SK-N-DZ (cell line): ENCODE data around the gene NPTXR.
A peak's percentile ranks its signal among the peaks of the same experiment; 100 is the strongest.

ENCODE experiments used
- DNase-seq: peaks from one replicate; pipeline ENCODE4 v3.0.0-alpha.2; 2015; ENCODE audit warnings: low spot score

The NPTXR gene

DNA sequence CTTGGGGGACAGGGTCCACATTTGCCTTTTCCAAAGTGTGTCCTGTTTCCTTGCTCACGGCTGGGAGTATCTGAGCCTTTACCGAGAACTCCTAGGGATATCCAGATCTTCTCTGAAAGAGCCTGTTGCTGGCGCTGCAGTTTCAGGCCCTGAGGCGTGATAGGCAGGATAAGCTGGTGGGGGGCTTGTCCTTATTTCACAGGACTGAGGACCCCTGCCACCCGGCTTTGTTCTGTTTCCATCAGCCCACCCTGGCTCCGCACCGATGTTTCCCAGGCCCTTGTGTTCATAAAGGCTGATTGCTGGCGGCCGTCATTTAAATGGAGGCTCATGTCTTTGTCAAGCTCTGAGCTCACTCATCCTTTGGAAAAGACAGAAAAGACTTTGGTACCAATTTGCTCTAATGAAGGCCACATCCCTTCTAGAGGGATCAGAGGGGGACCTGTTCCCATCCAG lies 9.4 kb upstream of the NPTXR start:
- no peak for DNase-seq

DNA sequence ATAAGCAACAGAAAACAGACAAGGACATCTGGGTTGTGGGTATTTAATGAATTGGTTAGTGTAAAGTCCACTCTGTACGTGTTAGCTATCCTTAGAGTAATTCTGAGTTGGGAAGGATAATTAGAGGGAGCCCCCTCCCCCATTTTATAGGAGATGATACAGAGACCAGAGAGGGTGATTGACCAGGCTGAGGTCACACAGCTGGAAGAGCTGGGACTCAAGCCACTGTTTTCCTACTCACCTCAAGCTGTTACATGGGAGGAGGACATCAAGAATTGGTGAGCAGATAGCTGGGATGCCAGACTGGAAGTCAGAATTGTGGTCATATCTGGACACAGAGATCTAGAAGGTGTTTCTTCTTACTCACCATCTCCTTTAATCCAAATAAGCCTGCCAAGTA lies 8.7 kb upstream of the NPTXR start:
- DNase-seq, result no peak

DNA sequence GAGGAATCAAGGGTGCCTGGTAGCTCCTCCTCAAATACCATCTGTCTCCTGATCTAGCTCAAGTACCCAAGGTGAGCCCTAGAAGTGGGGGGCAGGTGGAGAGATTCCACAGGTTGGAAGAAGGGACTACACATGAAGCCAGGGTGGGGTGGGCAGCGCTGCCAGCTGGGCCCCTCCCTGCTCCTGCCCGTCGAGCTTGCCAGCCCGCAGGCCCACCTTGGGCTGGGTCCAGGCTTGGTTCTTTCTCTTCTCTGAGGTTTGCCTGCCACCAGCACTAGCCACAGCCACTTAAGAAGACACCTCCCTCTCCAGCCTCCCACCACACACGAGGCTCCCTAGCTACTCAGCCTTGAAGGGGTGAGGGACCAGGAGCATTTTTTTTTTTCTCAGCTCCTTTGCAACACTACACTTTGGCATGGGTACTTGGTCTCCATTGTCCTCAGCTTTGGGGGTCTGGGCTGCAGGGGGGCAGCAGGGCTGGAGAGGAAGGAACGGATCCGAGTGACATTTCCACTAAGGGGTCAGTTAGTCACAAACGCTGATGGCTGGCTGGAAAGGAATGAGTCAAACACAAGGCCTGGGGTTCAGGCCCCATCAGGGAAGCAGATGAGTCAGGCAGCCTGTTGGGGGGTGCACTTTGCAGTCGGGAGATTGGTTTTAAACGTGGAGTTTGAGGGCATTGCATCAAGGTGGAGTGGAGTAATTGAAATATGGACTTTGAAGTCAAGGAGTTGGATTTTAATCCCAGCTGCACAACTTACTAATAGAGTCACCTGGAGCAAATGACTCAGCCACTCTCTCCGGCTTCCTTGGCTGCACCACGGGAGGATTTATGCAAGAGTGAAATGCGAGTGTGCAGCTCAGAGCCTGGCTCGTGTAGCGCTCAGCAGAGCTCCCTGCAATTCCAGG lies 7.4 kb upstream of the NPTXR start:
- DNase-seq, result no peak

DNA sequence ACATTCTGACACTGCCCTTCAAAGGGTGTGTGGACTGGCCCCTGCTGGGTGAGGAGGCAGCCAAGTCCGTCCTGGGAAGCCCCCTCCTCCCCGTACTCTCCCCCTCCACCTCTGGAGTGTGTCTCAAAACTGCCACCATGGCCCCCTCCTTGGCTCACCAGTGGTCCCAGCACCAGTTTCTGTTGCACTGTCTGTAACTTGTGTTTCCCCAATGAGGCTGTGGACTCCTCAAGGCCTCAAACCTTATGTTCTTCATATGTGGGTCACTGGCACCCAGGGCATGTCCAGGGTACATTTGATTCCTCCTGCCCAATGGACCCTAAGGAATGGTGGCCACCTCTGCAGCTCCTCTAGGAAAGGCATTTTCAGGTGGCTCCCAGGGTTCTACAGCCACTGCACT lies 6.6 kb upstream of the NPTXR start:
- DNase-seq, result no peak

DNA sequence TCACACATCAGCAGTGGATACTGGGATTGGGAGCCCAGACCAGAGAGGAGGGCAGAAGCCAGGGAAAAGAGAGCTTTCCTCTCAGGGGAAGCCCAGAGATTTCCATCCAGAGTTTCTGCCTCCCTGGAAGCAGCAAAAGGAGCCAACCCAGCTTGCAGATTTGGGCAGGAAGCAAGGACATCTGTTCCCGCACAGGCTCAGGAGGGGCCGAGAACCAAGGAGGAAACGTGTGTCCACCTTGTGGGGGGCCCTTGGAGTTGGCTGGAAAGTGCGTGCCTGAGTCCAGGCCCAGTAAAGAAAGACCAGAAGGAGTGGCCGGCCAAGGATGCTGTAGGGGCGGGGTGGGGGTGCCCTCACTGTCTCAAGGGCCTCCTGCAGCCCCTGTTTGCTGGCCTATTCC lies 6.0 kb upstream of the NPTXR start:
- no peak for DNase-seq

DNA sequence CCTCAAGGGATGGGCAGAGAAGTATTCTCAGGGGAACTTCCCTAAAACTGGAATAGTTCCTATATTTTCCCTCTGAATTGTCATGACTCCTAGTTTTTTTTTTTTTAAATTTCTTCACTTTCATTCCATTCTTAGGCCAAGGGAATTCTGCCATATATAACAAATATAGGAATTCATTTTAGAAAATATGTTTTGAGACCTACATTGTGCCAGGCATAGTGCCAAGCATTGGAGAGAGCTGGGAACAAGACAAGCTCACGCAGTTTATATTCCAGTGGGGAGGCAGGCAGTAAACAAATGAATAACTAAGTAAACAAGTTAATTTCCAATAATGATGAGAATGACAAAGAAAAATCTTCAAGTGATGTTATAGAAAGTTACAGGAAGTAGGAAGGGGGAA lies 2.6 kb upstream of the NPTXR start:
- DNase-seq, result no peak

DNA sequence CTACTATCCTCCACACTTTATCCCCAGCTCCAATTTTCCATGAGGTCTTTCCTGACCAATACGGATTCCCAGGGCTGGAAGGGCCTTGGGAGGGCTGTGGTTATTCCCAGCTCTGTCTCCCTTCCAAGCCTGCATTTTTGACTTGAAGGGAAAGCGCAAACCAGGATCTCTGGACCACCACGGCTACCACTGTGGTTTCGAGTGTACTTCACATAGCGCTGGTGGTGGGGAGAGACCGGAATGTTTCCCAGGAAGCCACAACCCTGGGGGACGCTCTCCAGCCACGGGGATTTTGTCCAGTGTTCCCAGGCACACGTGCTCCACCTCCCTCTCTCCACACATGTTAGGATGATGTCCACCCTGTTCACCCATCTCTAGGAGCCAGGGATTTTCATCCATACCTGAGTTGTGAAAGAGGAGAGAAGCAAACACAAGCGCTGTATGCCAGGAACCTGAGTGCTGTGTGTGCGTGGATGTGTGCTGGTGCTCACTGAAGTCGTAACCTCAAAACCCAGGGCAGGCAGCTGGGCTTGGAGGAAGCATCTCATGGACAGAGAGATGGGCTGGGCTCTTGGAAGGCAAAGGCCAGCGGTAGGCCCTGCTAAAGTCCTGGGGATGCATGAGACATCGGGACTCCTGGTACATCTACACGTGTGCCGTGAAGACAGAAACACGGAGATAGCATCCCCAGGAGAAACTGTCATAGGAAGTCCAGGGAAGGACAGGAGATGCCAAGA lies 1.3 kb upstream of the NPTXR start:
- DNase-seq, result no peak

DNA sequence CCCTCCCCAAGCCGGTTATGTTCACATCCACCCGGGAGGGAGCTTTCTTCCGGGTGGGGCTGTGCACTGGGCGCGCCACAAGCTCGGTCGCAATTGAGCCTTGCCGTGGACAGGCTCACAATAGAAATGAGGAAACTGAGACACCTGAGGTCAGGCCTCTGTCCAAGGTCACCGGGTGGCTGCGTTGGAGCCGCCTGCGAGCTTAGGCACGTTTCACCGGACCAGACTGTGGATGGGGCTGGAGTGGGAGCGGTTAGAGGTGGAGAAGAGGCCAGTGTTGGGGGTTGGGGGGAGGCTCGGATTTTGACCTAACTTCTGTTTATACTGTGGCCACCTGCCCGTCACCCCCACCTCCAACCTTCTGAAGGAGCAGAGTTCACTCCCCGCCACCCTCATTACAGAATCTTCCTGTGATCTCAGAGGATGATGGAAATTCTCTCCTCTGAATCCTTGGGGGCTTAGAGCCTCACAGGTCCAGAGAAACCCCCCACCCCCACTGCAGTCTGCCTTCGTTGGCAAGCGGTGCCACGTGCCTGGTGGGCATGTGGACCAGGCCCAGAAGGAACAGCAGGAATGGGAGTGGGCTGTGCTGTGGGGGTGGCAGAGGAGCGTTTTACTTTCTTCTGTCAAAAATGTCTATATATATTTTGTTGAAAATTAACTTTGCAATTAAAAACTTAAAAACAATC lies 631 bp upstream of the NPTXR start:
- DNase-seq, result no peak

DNA sequence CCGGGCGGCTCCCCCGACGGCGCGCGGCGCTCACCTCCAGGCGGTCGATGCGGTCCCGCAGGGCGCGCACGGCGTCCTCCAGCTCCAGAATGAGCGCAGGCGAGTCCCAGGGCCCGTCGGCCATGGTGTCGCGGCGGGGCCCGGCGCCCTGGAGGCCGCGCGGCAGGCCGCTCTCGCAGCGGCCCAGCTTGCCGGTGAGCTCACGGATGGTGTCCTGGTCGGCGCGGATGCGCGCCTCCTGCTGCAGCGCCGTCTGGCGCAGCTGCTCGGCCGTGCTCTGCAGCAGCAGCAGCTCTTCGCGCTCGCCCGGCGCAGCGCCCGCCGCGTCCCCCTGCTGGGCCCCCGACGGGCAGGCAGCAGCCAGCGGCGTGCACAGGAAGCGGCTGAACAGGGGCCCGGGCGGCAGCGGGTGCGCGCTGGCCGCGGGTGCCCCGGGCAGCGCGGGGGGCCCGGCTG lies 599 bp downstream of the NPTXR start:
- DNase-seq, result peak; percentile 75

DNA sequence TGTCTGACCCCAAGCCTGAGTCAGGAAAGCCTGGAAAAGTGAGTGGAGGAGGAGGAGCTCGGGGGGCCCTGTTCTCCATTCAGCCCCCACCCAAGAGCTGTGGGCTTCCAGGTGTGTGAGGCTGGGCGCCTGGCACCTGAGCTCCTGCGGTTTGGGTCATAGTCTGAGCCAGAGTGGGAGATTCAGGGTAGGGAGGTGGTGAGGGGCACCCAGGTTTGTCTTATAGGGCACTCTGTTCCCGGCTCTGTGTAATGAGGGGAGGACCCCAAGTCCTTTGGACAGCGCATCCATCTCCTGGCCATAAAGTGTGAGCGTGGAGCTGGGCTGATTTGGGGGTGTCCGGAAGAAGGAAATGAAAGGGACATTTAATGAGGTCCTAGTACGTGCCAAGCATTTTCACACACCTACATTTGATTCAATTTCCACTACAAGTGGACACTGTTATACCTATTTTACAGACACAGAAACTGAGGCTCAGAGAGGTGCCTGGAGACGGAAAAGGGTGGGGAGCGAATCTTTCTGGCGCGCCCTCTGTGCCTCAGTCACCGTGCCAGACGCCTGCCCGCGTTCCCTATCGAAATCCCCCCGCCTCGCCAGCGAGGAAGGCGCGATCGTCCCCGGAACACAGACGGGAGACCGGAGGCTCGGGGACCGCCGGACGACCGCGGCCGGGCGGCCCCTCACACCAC lies 1.2 kb downstream of the NPTXR start:
- DNase-seq, result no peak

DNA sequence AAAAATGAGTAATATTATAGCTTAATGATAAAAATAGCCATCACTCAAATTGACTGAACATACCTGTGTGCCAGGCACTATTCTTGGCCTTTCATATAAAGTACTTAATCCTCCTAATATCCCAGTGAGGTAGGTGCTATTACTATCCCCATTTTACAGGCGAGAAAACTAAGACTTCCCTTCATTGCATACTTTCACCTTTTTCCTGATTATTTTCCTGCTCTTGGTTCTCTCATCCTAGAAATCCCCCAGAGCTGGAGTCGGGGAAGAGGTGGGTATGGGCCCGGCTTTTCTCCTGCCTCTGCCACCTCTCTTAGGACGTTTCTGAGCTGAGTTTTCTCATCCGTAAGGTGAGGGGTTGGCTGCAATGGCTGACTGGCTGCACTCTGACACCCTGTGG lies 2.2 kb downstream of the NPTXR start:
- DNase-seq, result no peak

DNA sequence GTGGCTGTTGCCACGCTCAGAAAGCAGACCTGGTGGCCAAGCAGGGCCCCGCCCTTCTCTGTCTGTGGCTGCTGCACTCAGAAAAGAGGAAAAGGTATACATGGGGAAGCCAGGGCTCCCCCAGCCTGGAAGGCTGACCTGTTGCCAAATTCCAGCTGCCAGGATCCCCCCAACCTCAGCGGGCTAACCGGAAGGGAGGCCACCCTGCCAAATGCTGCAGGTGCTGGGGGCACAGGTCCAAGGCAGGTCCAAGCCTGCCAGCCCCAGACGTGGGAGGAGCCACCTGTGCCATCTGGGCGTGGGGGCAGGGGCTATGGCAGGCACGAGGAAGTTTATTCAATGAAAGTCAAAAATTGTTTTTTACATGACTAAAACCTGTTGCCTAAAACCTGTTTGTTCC lies 2.6 kb downstream of the NPTXR start:
- no peak for DNase-seq

DNA sequence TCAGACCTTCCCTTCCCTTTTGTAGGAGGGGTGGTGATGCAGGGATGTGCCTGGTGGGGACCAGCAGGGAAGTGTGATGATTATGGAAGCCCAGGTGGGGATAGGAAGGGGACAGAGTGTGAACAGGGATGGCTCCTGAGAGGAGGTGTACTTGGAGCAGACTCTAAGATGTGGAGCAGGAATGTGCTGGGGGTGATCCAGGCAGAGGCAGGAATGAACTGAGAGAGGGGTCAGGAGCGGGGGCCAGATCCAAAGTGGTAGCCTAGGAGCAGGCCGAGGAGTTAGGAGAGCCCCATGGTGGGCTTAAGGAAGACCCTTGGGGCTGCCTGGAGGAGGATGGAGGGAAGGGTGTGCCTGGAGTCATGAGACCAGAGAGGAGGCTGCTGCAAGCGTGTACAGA lies 3.7 kb downstream of the NPTXR start:
- DNase-seq, result no peak

DNA sequence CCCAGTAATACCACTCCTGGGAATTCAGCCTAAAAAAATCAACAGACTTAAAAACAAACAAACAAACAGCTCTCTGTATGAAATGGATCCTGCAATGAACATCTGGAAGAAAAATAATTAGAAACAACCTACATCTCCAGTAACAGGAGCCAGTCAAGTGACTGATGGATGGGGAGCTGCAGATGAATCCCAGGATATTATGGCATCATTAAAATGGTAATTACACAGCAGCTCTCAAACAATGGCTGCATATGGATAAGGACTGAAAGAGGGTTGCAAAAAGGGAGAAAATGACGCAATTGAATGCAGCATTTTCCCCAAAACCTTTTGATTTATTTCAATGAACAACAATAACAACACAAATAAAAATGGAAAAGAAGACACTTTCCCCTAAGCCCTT lies 4.1 kb downstream of the NPTXR start:
- DNase-seq, result no peak

DNA sequence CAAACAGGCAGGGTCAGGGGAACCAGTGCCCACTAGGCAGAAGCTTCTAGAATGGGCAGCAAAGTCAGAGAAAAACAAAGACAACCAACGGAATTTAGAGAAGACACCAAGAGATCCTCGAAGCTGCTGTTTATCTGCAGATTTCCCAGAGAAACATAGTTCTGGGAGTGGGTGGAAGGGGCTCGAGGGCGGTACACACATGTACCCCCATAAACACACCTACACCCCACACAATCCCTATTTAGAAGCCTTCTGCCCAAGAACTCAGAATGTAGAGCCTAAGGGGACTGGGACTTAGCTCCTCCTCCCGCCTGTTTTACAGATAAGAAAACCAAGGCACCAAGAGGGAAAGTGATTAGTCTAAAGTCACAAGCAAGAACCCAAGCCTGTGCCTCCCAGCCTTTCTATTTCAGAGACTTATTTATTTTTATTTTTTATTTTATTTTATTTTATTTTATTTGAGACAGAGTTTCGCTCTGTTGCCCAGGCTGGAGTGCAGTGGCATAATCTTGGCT lies 6.4 kb downstream of the NPTXR start:
- DNase-seq, result no peak

DNA sequence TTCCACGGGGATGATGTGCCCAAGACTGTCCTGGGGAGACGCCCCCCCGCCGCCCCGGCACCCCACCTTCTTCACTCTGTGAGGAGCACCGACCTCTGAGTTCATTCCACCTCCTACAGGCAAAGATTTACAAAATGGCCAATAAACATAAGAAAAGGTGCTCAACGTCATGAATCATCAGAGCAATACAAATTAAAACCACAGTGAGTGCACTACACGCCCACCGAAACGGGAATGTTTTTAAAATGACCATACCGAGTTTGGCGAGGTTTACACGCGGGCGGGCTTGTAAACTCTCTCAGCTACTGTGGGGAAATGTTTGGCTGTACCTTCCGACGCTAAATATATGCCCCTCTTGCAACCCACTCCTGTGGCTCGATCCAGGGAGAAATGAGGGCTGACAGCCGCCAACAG lies 7.9 kb downstream of the NPTXR start:
- no peak for DNase-seq

DNA sequence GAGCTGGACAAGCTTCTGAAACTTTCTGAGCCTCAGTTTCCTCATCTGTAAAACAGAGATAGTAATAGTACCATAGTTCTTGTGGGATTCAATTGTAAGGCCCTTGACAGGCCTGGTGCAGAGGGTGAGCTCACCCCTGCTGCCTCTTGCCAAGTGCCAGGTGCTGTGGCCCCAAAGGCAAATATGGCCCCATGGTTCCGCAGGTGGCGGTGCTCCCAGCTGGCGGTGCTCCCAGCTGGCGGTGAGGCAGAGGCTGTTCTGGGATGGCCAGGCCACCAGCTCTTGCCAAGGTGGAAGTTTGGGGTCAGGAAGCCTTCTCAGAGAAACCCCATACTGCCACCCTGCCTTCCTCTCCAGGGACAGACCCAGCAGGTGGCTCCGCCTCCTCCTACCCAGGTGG lies 8.8 kb downstream of the NPTXR start:
- no peak for DNase-seq

DNA sequence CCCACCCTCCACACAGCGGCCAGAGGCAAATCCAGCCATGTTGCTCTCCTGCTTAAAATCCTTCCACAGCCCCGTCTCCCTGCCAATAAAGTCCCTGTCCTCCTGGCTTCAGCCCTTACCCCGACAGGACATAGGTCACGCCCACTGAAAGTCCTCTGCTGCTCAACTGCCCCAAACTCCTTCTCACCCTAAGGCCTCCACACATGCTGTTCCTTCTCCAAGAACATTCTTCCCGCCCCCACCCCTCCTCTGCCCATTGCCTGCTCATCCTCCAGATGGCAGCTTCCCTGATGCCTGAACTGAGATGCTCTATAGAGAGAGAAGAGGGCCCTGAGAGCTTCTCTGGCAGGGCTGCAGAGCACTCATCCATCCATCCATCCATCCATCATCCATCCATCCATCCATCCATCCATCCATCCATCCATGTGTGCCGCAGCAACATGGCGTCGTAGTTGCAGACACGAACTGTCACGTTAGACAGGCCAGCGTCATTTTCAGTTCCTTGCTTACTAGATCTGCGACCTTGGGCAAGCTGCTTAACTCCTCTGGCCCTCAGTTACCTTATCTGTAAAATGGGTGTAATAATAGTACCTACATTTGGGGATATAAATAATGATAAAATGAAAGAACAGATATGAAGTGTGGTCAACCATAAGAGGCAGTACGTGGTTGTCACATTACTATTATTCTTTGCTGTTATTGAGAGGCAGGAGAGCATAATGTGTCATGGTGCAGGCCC lies 9.4 kb downstream of the NPTXR start:
- DNase-seq, result no peak

DNA sequence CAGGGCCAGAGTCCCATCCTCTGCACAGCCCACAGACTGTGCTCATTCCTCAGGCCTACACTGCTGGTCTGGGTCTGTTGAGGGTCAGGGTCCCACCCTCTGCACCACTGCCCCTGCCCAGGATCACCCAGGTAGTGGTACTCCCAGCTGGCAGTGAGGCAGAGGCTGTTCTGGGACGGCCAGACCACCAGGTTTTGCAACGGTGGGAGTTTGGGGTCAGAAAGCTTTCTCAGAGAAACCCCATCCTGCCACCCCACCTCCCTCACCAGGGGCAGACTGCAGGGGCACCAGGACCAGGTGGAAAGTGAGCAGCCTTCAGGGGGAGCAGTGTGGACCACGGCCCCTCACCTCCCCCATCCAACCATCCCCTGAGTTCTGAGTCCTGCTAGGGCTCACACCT lies 10.8 kb downstream of the NPTXR start:
- DNase-seq, result no peak
